UCSD-AML1 (cell line): Measurements from ENCODE around the gene LIN7C.
"Not testable (repeated sequence)": the region's sequence is repeated elsewhere in the genome, so short reads cannot be mapped to it uniquely, and the experiment has no call there.

Experiments
- DNase-seq: peaks from one replicate; lab custom pipeline; 2025; ENCODE audit not compliant: unreplicated experiment; lab: John Stamatoyannopoulos, UW

Gene LIN7C

DNA sequence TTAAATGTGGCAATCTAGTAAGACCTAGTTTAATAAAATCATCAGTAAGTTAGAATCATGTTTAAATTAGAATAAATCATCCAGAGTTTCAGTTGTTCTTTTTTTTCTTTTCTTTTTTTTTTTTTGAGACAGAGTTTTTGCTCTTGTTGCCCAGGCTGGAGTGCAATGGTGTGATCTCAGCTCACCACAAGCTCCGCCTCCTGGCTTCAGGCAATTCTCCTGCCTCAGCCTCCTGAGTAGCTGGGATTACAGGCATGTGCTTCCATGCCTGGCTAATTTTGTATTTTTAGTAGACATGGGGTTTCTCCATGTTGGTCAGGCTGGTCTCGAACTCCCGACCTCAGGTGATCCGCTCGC lies 58.4 kb downstream of the LIN7C start:
- not testable (repeated sequence) for DNase-seq

DNA sequence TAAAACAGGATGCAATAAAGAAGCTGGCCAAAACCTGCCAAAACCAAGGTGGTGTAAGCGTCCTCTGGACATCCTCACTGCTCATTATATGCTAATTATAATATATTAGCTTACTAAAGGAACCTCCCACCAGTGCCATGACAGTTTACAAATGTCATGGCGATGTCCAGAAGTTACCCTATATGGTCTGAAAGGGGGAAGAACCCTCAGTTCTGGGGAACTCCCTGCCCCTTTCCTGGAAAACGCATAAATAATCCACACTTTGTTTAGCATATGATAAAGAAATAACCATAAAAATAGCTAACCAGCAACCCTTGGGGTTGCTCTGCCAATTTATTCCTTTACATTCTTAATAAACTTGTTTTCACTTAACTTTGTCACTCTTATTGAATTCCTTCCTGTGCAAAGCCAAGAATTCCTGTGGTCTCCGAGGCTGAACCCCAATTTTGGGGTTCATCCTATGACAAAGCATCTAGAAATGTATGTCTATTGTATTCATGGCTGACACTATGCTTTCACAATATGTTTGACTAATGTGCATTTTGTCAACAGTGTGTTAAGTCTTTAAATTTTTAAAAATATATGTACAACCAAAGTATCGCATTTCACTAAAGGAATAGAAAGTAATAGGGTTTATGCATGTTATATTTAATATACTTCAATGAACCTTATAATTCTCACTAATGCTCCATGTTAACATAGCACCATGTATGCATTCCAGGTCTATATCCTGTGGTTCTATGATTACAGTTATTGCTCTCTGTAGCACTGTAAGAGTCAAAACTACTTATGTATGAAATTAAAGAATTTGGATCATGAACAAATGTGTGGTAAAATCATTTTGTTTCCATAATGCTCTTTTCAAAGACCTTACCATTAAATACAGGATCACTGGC lies 59.0 kb downstream of the LIN7C start:
- no peak for DNase-seq

- DNase-seq = no peak
Observed at GRCh38 chr11:27445625-27446024, 60.9 kb downstream of the LIN7C start.

- no peak for DNase-seq
Observed at GRCh38 chr11:27444801-27445215, 61.8 kb downstream of the LIN7C start.
